ENCODE measurements around the gene REEP6. TPM values are rescaled to one million over a fixed set of nuclear protein-coding genes. Genes with fewer than 3 reads are reported as not detected.

The REEP6 gene
- polyA plus RNA-seq, 1 experiment, result 0.84 TPM

- POLR2A ChIA-PET, result interaction anchor here (0.6 to 1.2 kb wide), 3 partner anchors 19 to 143 kb away, joined by 3 to 6 read pairs (median 5); partner anchors contain the start of gene REEP6
- TF ChIP-seq CTCF (IDR thresholded peaks at IDR 0.05; ENCODE audit: low read depth, low read length), result no peak
- DNase-seq (ENCODE audit: low read depth, low spot score), result no peak
- peaks cover 15% of the 10 kb centered on the region; the same call in 1 of the 2 replicates for H3K9me3 ChIP-seq (ENCODE audit: control insufficient read depth, insufficient read depth, low read length)
- H3K27ac ChIP-seq (ENCODE audit: low read depth, low read length), result no peak overlapping the region
- CTCF ChIA-PET, result interaction anchor here (0.5 to 0.9 kb wide), 3 partner anchors 64 to 561 kb away, joined by 3 to 5 read pairs (median 3); no protein-coding TSS in a partner anchor
- peaks cover 2% of the 10 kb centered on the region for H3K27me3 ChIP-seq (ENCODE audit: control insufficient read depth, insufficient read depth, low read length)
- H3K4me3 ChIP-seq (ENCODE audit: low read depth, low read length), result no peak overlapping the region
Observed at GRCh38 chr19:1509602-1510441, 18.8 kb downstream of the REEP6 start.

GRCh38 chr19:1510442-1510806 is 19.4 kb downstream of the REEP6 start:
- Histone ChIP-seq H3K9me3 (ENCODE audit: control insufficient read depth, insufficient read depth, low read length) (peaks cover 15% of the 10 kb centered on the region; the same call in 1 of the 2 replicates), H3K27me3 (ENCODE audit: control insufficient read depth, insufficient read depth, low read length) (peaks cover 5% of the 10 kb centered on the region), H3K27ac (ENCODE audit: low read depth, low read length) (no peak overlapping the region), H3K4me3 (ENCODE audit: low read depth, low read length) (no peak overlapping the region)
- DNase-seq (ENCODE audit: low read depth, low spot score), result no peak
- ChIA-PET CTCF (no interaction called here), POLR2A (no interaction called here)
- TF ChIP-seq CTCF (IDR thresholded peaks at IDR 0.05; ENCODE audit: low read depth, low read length), result no peak

GRCh38 chr19:1510807-1511206 is 19.8 kb downstream of the REEP6 start:
- DNase-seq (ENCODE audit: low read depth, low spot score), result no peak
- ChIA-PET POLR2A (no interaction called here), CTCF (no interaction called here)
- Histone ChIP-seq H3K4me3 (ENCODE audit: low read depth, low read length) (no peak overlapping the region), H3K27ac (ENCODE audit: low read depth, low read length) (no peak overlapping the region), H3K9me3 (ENCODE audit: control insufficient read depth, insufficient read depth, low read length) (peaks cover 14% of the 10 kb centered on the region; the same call in 1 of the 2 replicates), H3K27me3 (ENCODE audit: control insufficient read depth, insufficient read depth, low read length) (peaks cover 5% of the 10 kb centered on the region)
- no peak for TF ChIP-seq CTCF (IDR thresholded peaks at IDR 0.05; ENCODE audit: low read depth, low read length)

GRCh38 chr19:1511318-1512317 is 20.6 kb downstream of the REEP6 start:
- H3K4me3 ChIP-seq (ENCODE audit: low read depth, low read length), result no peak overlapping the region; the same call in 1 of the 2 replicates
- ChIA-PET POLR2A (no interaction called here), CTCF (no interaction called here)
- no peak overlapping the region for H3K27ac ChIP-seq (ENCODE audit: low read depth, low read length)
- no peak for TF ChIP-seq CTCF (IDR thresholded peaks at IDR 0.05; ENCODE audit: low read depth, low read length)
- H3K27me3 ChIP-seq (ENCODE audit: control insufficient read depth, insufficient read depth, low read length), result peaks cover 5% of the 10 kb centered on the region
- peaks cover 18% of the 10 kb centered on the region for H3K9me3 ChIP-seq (ENCODE audit: control insufficient read depth, insufficient read depth, low read length)
- no peak for DNase-seq (ENCODE audit: low read depth, low spot score)

Measured in AG04450 (cell line).